ENCODE results near the gene NAP1L4. TPM values are rescaled to one million over a fixed set of nuclear protein-coding genes. Genes with fewer than 3 reads are reported as not detected.

The NAP1L4 gene
- total RNA-seq, 2 donors from 2014 or later: 198 to 206 TPM

DNA sequence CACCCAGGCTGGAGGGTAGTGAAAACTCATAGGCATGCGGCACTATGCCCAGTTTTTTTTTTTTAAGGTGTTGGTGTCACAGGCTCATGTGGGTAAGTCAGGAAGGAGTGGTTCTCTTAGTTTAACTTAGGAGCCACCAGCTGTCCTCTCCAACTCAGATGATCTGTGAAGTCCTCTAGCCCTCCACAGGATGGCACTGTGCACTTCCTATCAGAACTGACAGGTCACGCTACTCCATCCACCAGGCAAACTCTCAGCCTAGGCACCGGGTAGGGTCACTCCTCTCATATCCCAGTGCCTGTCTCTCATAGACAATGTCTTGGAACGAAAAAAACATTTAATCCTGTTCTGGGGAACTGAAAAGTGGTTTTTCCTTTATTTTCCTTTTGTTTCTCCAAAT is 16.5 kb downstream of the NAP1L4 start:
- H3K36me3 Mint-ChIP-seq (ENCODE audit: low read depth): peaks cover 73% of the 10 kb centered on the region
- Histone ChIP-seq H3K4me3 (ENCODE audit: low read length) (no peak overlapping the region), H3K27ac (ENCODE audit: low read depth, low read length) (no peak overlapping the region), H3K4me1 (ENCODE audit: control insufficient read depth, insufficient read depth, low read length) (no peaks in the 10 kb centered on the region), H3K27me3 (ENCODE audit: control insufficient read depth, insufficient read depth, low read length, poor library complexity, severe bottlenecking) (no peaks in the 10 kb centered on the region), H3K9ac (ENCODE audit: extremely low read depth, low read length, poor library complexity, severe bottlenecking) (no peak overlapping the region), H3K36me3 (ENCODE audit: control insufficient read depth, insufficient read depth, low read length) (peaks cover 96% of the 10 kb centered on the region), H3K9me3 (ENCODE audit: control insufficient read depth, low read length) (no peaks in the 10 kb centered on the region)
- TF ChIP-seq, protein P1, sequence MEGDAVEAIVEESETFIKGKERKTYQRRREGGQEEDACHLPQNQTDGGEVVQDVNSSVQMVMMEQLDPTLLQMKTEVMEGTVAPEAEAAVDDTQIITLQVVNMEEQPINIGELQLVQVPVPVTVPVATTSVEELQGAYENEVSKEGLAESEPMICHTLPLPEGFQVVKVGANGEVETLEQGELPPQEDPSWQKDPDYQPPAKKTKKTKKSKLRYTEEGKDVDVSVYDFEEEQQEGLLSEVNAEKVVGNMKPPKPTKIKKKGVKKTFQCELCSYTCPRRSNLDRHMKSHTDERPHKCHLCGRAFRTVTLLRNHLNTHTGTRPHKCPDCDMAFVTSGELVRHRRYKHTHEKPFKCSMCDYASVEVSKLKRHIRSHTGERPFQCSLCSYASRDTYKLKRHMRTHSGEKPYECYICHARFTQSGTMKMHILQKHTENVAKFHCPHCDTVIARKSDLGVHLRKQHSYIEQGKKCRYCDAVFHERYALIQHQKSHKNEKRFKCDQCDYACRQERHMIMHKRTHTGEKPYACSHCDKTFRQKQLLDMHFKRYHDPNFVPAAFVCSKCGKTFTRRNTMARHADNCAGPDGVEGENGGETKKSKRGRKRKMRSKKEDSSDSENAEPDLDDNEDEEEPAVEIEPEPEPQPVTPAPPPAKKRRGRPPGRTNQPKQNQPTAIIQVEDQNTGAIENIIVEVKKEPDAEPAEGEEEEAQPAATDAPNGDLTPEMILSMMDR (conservative IDR thresholded peaks at IDR 0.05): peak; percentile 75
- DNase-seq: peak; percentile 79
- no peak overlapping the region for H3K27ac Mint-ChIP-seq
- no peaks in the 10 kb centered on the region for H3K9me3 Mint-ChIP-seq
- no peak overlapping the region for H3K4me3 Mint-ChIP-seq
- 90 to 96% methylated on average over 3 to 4 of the region's 4 CpGs for WGBS, 2 experiments (ENCODE audit: insufficient coverage in 1 of 2, insufficient read length in 1 of 2)
- H3K27me3 Mint-ChIP-seq (ENCODE audit: insufficient read depth): no peaks in the 10 kb centered on the region
- peaks cover 5% of the 10 kb centered on the region for H3K4me1 Mint-ChIP-seq

GRCh38 chr11:2974272-2974671 is 17.9 kb downstream of the NAP1L4 start:
- no peaks in the 10 kb centered on the region for H3K27me3 Mint-ChIP-seq (ENCODE audit: insufficient read depth)
- no peaks in the 10 kb centered on the region for H3K9me3 ChIP-seq (ENCODE audit: control insufficient read depth, low read length)
- no peaks in the 10 kb centered on the region for H3K9me3 Mint-ChIP-seq
- no peak overlapping the region for H3K4me3 Mint-ChIP-seq
- H3K36me3 ChIP-seq (ENCODE audit: control insufficient read depth, insufficient read depth, low read length): peaks cover 99% of the 10 kb centered on the region
- no peaks in the 10 kb centered on the region for H3K27me3 ChIP-seq (ENCODE audit: control insufficient read depth, insufficient read depth, low read length, poor library complexity, severe bottlenecking)
- peaks cover 83% of the 10 kb centered on the region for H3K36me3 Mint-ChIP-seq (ENCODE audit: low read depth)
- no peak overlapping the region for H3K4me3 ChIP-seq (ENCODE audit: low read length)
- H3K9ac ChIP-seq (ENCODE audit: extremely low read depth, low read length, poor library complexity, severe bottlenecking): no peak overlapping the region
- no peaks in the 10 kb centered on the region for H3K4me1 ChIP-seq (ENCODE audit: control insufficient read depth, insufficient read depth, low read length)
- peaks cover 5% of the 10 kb centered on the region for H3K4me1 Mint-ChIP-seq
- no peak for DNase-seq
- H3K27ac ChIP-seq (ENCODE audit: low read depth, low read length): no peak overlapping the region
- TF ChIP-seq, protein P1 (conservative IDR thresholded peaks at IDR 0.05): no peak
- no peak overlapping the region for H3K27ac Mint-ChIP-seq
- 94 to 99% methylated on average over 2 to 3 of the region's 3 CpGs for WGBS, 2 experiments (ENCODE audit: insufficient coverage in 1 of 2, insufficient read length in 1 of 2)

- H3K27ac Mint-ChIP-seq: no peak overlapping the region
- no peaks in the 10 kb centered on the region for H3K4me1 Mint-ChIP-seq
- H3K9me3 ChIP-seq (ENCODE audit: control insufficient read depth, low read length): no peaks in the 10 kb centered on the region
- H3K4me3 Mint-ChIP-seq: no peak overlapping the region
- peaks cover 88% of the 10 kb centered on the region for H3K36me3 Mint-ChIP-seq (ENCODE audit: low read depth)
- no peaks in the 10 kb centered on the region for H3K9me3 Mint-ChIP-seq
- no peak for DNase-seq
- H3K4me1 ChIP-seq (ENCODE audit: control insufficient read depth, insufficient read depth, low read length): no peaks in the 10 kb centered on the region
- TF ChIP-seq, protein P1 (conservative IDR thresholded peaks at IDR 0.05): no peak
- WGBS, 2 experiments (ENCODE audit: insufficient coverage in 1 of 2, insufficient read length in 1 of 2): 79 to 81% methylated on average over 6 of the region's 6 CpGs
- H3K27me3 Mint-ChIP-seq (ENCODE audit: insufficient read depth): no peaks in the 10 kb centered on the region
- H3K27ac ChIP-seq (ENCODE audit: low read depth, low read length): no peak overlapping the region
- H3K9ac ChIP-seq (ENCODE audit: extremely low read depth, low read length, poor library complexity, severe bottlenecking): no peak overlapping the region
- H3K27me3 ChIP-seq (ENCODE audit: control insufficient read depth, insufficient read depth, low read length, poor library complexity, severe bottlenecking): no peaks in the 10 kb centered on the region
- no peak overlapping the region for H3K4me3 ChIP-seq (ENCODE audit: low read length)
- peaks cover 100% of the 10 kb centered on the region for H3K36me3 ChIP-seq (ENCODE audit: control insufficient read depth, insufficient read depth, low read length)
Measured at GRCh38 chr11:2968341-2968900, 23.7 kb downstream of the NAP1L4 start.
